ENCODE data around the gene TM7SF2. TPM values are rescaled to one million over a fixed set of nuclear protein-coding genes. Genes with fewer than 3 reads are reported as not detected.

TM7SF2 gene
- total and polyA plus RNA-seq, 2 donors (not counting 1 experiment from before 2014, with no cell fraction given), result 23.9 to 28.5 TPM

GRCh38 chr11:65087827-65088226 is 23.8 kb upstream of the TM7SF2 start:
- intact Hi-C loops (cut with micrococcal nuclease), result no loop called here
- Mint-ChIP-seq H3K27ac (no peak overlapping the region), H3K27me3 (no peaks in the 10 kb centered on the region), H3K4me3 (no peak overlapping the region), H3K4me1 (peaks cover 27% of the 10 kb centered on the region), H3K9me3 (ENCODE audit: insufficient read depth) (no peaks in the 10 kb centered on the region)
- H3K79me2 ChIP-seq (ENCODE audit: control insufficient read depth, insufficient read depth, low read length), result peaks cover 21% of the 10 kb centered on the region
- ATAC-seq (ENCODE audit: low read depth), result no peak
- over 99% methylated on average over 11 of the region's 15 CpGs for WGBS (ENCODE audit: insufficient coverage)
- H2AFZ ChIP-seq (ENCODE audit: insufficient read depth, low read depth, low read length, poor library complexity, severe bottlenecking), result no peak overlapping the region
- H3K36me3 ChIP-seq (replicated peaks in 1 of 2; ENCODE audit: control extremely low read depth in 1 of 2, control insufficient read depth in 1 of 2, extremely low read depth in 1 of 2, insufficient read depth in 2 of 2, low read length in 1 of 2), result peaks cover 0 to 47% of the 10 kb centered on the region in 2 experiments
- TF ChIP-seq CTCF (IDR thresholded peaks at IDR 0.05), result no peak
- TF ChIP-seq EZH2 (IDR thresholded peaks at IDR 0.05; ENCODE audit: borderline replicate concordance, insufficient read depth, low read depth, low read length, poor library complexity, severe bottlenecking), result no peak
- H3K27ac ChIP-seq (ENCODE audit: low read length in 2 of 2), result no peak overlapping the region
- H3K27me3 ChIP-seq (replicated peaks in 1 of 4; ENCODE audit: control extremely low read depth in 1 of 4, control insufficient read depth in 3 of 4, insufficient read depth in 4 of 4, low read length in 3 of 4), result no peaks in the 10 kb centered on the region
- H3K4me2 ChIP-seq (replicated peaks; ENCODE audit: low read depth, low read length, poor library complexity, severe bottlenecking), result no peak overlapping the region
- ChIA-PET POLR2A (no interaction called here), CTCF (no interaction called here)
- no peak overlapping the region for H3K9ac ChIP-seq (ENCODE audit: low read length)
- no peak overlapping the region for H3K4me3 ChIP-seq (ENCODE audit: control extremely low read depth in 1 of 5, extremely low read depth in 1 of 5, insufficient read depth in 1 of 5, low read depth in 2 of 5, low read length in 4 of 5)
- peaks cover 8% of the 10 kb centered on the region for H4K20me1 ChIP-seq (ENCODE audit: control insufficient read depth, insufficient read depth, low read length, poor library complexity, severe bottlenecking)
- DNase-seq, result no peak
- no peaks in the 10 kb centered on the region for H3K9me3 ChIP-seq (ENCODE audit: control extremely low read depth in 1 of 3, control insufficient read depth in 2 of 3, insufficient read depth in 1 of 3, low read length in 2 of 3)
- H3K4me1 ChIP-seq (ENCODE audit: control insufficient read depth in 2 of 2, insufficient read depth in 2 of 2, low read length in 2 of 2), result peaks cover 12 to 19% of the 10 kb centered on the region in 2 donors

GRCh38 chr11:65089621-65090020 is 22.1 kb upstream of the TM7SF2 start:
- CTCF ChIA-PET, result interaction anchor here (1.4 to 1.7 kb wide), 2 partner anchors 11 to 23 kb away, joined by 4 to 5 read pairs; partner anchors contain the start of gene TM7SF2
- no peak overlapping the region for H3K4me3 Mint-ChIP-seq

More at GRCh38 chr11:65089621-65090020, 22.1 kb upstream of the TM7SF2 start:
- DNase-seq (no peak), ATAC-seq (ENCODE audit: low read depth) (no peak)
- Histone ChIP-seq H3K4me1 (ENCODE audit: control insufficient read depth in 2 of 2, insufficient read depth in 2 of 2, low read length in 2 of 2) (peaks cover 6 to 9% of the 10 kb centered on the region in 2 donors), H3K36me3 (replicated peaks in 1 of 2; ENCODE audit: control extremely low read depth in 1 of 2, control insufficient read depth in 1 of 2, extremely low read depth in 1 of 2, insufficient read depth in 2 of 2, low read length in 1 of 2) (peaks cover 0 to 47% of the 10 kb centered on the region in 2 experiments), H3K4me3 (ENCODE audit: control extremely low read depth in 1 of 5, extremely low read depth in 1 of 5, insufficient read depth in 1 of 5, low read depth in 2 of 5, low read length in 4 of 5) (no peak overlapping the region), H3K9me3 (ENCODE audit: control extremely low read depth in 1 of 3, control insufficient read depth in 2 of 3, insufficient read depth in 1 of 3, low read length in 2 of 3) (no peaks in the 10 kb centered on the region), H3K27me3 (replicated peaks in 1 of 4; ENCODE audit: control extremely low read depth in 1 of 4, control insufficient read depth in 3 of 4, insufficient read depth in 4 of 4, low read length in 3 of 4) (no peaks in the 10 kb centered on the region), H3K79me2 (ENCODE audit: control insufficient read depth, insufficient read depth, low read length) (peaks cover 17% of the 10 kb centered on the region), H4K20me1 (ENCODE audit: control insufficient read depth, insufficient read depth, low read length, poor library complexity, severe bottlenecking) (peaks cover 5% of the 10 kb centered on the region), H3K9ac (ENCODE audit: low read length) (no peak overlapping the region), H2AFZ (ENCODE audit: insufficient read depth, low read depth, low read length, poor library complexity, severe bottlenecking) (no peak overlapping the region), H3K4me2 (replicated peaks; ENCODE audit: low read depth, low read length, poor library complexity, severe bottlenecking) (no peak overlapping the region), H3K27ac (ENCODE audit: low read length in 2 of 2) (no peak overlapping the region)
- TF ChIP-seq EZH2 (IDR thresholded peaks at IDR 0.05; ENCODE audit: borderline replicate concordance, insufficient read depth, low read depth, low read length, poor library complexity, severe bottlenecking) (no peak), CTCF (IDR thresholded peaks at IDR 0.05) (no peak)
- POLR2A ChIA-PET, result interaction anchor here (0.7 kb wide), 1 partner anchor 91 kb away, joined by 6 read pairs; no protein-coding TSS in a partner anchor
- intact Hi-C loops (cut with micrococcal nuclease), result no loop called here
- Mint-ChIP-seq H3K27ac (no peak overlapping the region), H3K27me3 (no peaks in the 10 kb centered on the region), H3K4me1 (peaks cover 12% of the 10 kb centered on the region), H3K9me3 (ENCODE audit: insufficient read depth) (no peaks in the 10 kb centered on the region)
- 96% methylated on average over 2 of the region's 4 CpGs for WGBS (ENCODE audit: insufficient coverage)
